Measurements from ENCODE around the gene SMARCAL1. TPM values are rescaled to one million over a fixed set of nuclear protein-coding genes. Genes with fewer than 3 reads are reported as not detected.
A peak's percentile ranks its signal among the peaks of the same experiment; 100 is the strongest.

SMARCAL1 gene
- total and polyA plus RNA-seq, 2 donors (not counting 1 experiment from before 2014, with no cell fraction given), result 20.2 to 46.7 TPM

DNA sequence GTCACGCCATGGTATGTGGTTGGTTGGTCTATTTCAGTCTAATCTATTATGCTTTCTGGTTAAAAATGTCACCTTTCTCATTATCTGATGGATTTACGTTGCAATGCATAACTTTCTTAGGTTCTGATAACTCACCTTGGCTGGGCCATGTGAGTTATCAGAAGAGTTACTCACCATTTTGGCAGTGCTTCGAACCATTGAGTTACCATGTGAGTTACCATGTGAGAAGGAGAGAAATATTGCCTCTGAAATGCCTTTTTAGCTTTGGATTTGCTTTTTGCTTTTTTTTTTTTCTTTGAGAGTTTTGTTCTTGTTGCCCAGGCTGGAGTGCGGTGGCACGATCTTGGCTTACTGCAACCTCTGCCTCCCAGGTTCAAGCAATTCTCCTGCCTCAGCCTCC lies 1.6 kb downstream of the SMARCAL1 start:
- ATAC-seq (ENCODE audit: low read depth), result no peak

DNA sequence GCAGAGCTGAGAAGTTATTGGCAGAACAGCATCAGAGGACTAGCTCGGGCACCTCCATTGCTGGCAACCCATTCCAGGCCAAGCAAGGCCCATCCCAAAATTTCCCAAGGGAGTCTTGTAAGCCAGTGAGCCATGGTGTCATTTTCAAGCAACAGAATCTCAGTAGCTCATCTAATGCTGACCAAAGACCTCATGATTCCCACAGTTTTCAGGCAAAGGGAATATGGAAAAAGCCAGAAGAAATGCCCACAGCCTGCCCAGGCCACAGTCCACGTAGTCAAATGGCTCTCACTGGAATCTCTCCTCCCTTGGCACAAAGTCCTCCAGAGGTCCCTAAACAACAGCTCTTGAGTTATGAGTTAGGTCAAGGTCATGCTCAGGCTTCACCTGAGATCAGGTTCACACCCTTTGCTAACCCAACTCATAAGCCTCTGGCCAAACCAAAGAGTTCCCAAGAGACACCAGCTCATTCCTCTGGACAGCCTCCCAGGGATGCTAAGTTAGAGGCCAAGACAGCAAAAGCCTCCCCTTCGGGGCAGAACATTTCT lies 2.6 kb downstream of the SMARCAL1 start:
- Histone ChIP-seq H3K9me3 (ENCODE audit: control extremely low read depth in 1 of 3, control insufficient read depth in 2 of 3, insufficient read depth in 1 of 3, low read length in 2 of 3) (no peaks in the 10 kb centered on the region), H3K27ac (ENCODE audit: low read length in 2 of 2) (no peak overlapping the region), H2AFZ (ENCODE audit: insufficient read depth, low read depth, low read length, poor library complexity, severe bottlenecking) (no peak overlapping the region), H4K20me1 (ENCODE audit: control insufficient read depth, insufficient read depth, low read length, poor library complexity, severe bottlenecking) (no peaks in the 10 kb centered on the region), H3K4me1 (ENCODE audit: control insufficient read depth in 2 of 2, insufficient read depth in 2 of 2, low read length in 2 of 2) (peaks cover 15 to 26% of the 10 kb centered on the region in 2 donors), H3K4me2 (replicated peaks; ENCODE audit: low read depth, low read length, poor library complexity, severe bottlenecking) (no peak overlapping the region), H3K27me3 (replicated peaks in 1 of 4; ENCODE audit: control extremely low read depth in 1 of 4, control insufficient read depth in 3 of 4, insufficient read depth in 4 of 4, low read length in 3 of 4) (no peaks in the 10 kb centered on the region), H3K9ac (ENCODE audit: low read length) (no peak overlapping the region), H3K4me3 (ENCODE audit: control extremely low read depth in 1 of 5, extremely low read depth in 1 of 5, insufficient read depth in 1 of 5, low read depth in 2 of 5, low read length in 4 of 5) (no peak overlapping the region), H3K79me2 (ENCODE audit: control insufficient read depth, insufficient read depth, low read length) (peaks cover 14% of the 10 kb centered on the region), H3K36me3 (replicated peaks in 1 of 2; ENCODE audit: control extremely low read depth in 1 of 2, control insufficient read depth in 1 of 2, extremely low read depth in 1 of 2, insufficient read depth in 2 of 2, low read length in 1 of 2) (peaks cover 0 to 8% of the 10 kb centered on the region in 2 experiments)
- POLR2A ChIA-PET, result interaction anchor here (0.6 to 0.8 kb wide), 2 partner anchors 84 to 336 kb away, joined by 3 read pairs; partner anchors contain the start of gene RPL37A
- WGBS (ENCODE audit: insufficient coverage), result 100% methylated on average over 1 of the region's 3 CpGs
- TF ChIP-seq, protein P1, sequence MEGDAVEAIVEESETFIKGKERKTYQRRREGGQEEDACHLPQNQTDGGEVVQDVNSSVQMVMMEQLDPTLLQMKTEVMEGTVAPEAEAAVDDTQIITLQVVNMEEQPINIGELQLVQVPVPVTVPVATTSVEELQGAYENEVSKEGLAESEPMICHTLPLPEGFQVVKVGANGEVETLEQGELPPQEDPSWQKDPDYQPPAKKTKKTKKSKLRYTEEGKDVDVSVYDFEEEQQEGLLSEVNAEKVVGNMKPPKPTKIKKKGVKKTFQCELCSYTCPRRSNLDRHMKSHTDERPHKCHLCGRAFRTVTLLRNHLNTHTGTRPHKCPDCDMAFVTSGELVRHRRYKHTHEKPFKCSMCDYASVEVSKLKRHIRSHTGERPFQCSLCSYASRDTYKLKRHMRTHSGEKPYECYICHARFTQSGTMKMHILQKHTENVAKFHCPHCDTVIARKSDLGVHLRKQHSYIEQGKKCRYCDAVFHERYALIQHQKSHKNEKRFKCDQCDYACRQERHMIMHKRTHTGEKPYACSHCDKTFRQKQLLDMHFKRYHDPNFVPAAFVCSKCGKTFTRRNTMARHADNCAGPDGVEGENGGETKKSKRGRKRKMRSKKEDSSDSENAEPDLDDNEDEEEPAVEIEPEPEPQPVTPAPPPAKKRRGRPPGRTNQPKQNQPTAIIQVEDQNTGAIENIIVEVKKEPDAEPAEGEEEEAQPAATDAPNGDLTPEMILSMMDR (IDR thresholded peaks at IDR 0.05), result no peak
- TF ChIP-seq EZH2 (IDR thresholded peaks at IDR 0.05; ENCODE audit: borderline replicate concordance, insufficient read depth, low read depth, low read length, poor library complexity, severe bottlenecking), result no peak
- DNase-seq (no peak), ATAC-seq (ENCODE audit: low read depth) (no peak)
- no peaks in the 10 kb centered on the region for H3K27me3 Mint-ChIP-seq
- H3K9me3 Mint-ChIP-seq (ENCODE audit: insufficient read depth), result no peaks in the 10 kb centered on the region
- intact Hi-C loops (cut with micrococcal nuclease), result loop anchor here (5.0 kb wide), 3 partner anchors 358 to 1103 kb away; partner anchors contain the start of genes ATIC and MREG
- peaks cover 42% of the 10 kb centered on the region for H3K4me1 Mint-ChIP-seq
- H3K27ac Mint-ChIP-seq, result no peak overlapping the region
- no peak overlapping the region for H3K4me3 Mint-ChIP-seq
- CTCF ChIA-PET, result interaction anchor here (0.7 to 3.8 kb wide), 2 partner anchors 10 to 106 kb away, joined by 3 to 18 read pairs; no protein-coding TSS in a partner anchor

More for the DNA sequence above, 1.6 kb downstream of the SMARCAL1 start:
- CTCF ChIA-PET, result interaction anchor here (3.8 kb wide), 1 partner anchor 9 kb away, joined by 18 read pairs; no protein-coding TSS in a partner anchor
- no peak overlapping the region for H3K4me3 ChIP-seq (ENCODE audit: control extremely low read depth in 1 of 5, extremely low read depth in 1 of 5, insufficient read depth in 1 of 5, low read depth in 2 of 5, low read length in 4 of 5)
- POLR2A ChIA-PET, result no interaction called here
- WGBS (ENCODE audit: insufficient coverage), result 100% methylated on average over 1 of the region's 5 CpGs
- H3K4me2 ChIP-seq (replicated peaks; ENCODE audit: low read depth, low read length, poor library complexity, severe bottlenecking), result no peak overlapping the region
- Mint-ChIP-seq H3K4me1 (peaks cover 42% of the 10 kb centered on the region), H3K27me3 (no peaks in the 10 kb centered on the region), H3K9me3 (ENCODE audit: insufficient read depth) (no peaks in the 10 kb centered on the region), H3K4me3 (peak overlapping the region; percentile 26), H3K27ac (no peak overlapping the region)
- peaks cover 0 to 8% of the 10 kb centered on the region in 2 experiments for H3K36me3 ChIP-seq (replicated peaks in 1 of 2; ENCODE audit: control extremely low read depth in 1 of 2, control insufficient read depth in 1 of 2, extremely low read depth in 1 of 2, insufficient read depth in 2 of 2, low read length in 1 of 2)
- DNase-seq, result no peak
- no peaks in the 10 kb centered on the region for H3K9me3 ChIP-seq (ENCODE audit: control extremely low read depth in 1 of 3, control insufficient read depth in 2 of 3, insufficient read depth in 1 of 3, low read length in 2 of 3)
- H2AFZ ChIP-seq (ENCODE audit: insufficient read depth, low read depth, low read length, poor library complexity, severe bottlenecking), result no peak overlapping the region
- intact Hi-C loops (cut with micrococcal nuclease), result loop anchor here (5.0 kb wide), 3 partner anchors 357 to 1102 kb away; partner anchors contain the start of genes ATIC and MREG
- no peak overlapping the region for H3K9ac ChIP-seq (ENCODE audit: low read length)
- H3K27ac ChIP-seq (ENCODE audit: low read length in 2 of 2), result no peak overlapping the region
- no peaks in the 10 kb centered on the region for H3K27me3 ChIP-seq (replicated peaks in 1 of 4; ENCODE audit: control extremely low read depth in 1 of 4, control insufficient read depth in 3 of 4, insufficient read depth in 4 of 4, low read length in 3 of 4)
- no peaks in the 10 kb centered on the region for H4K20me1 ChIP-seq (ENCODE audit: control insufficient read depth, insufficient read depth, low read length, poor library complexity, severe bottlenecking)
- H3K79me2 ChIP-seq (ENCODE audit: control insufficient read depth, insufficient read depth, low read length), result peaks cover 14% of the 10 kb centered on the region
- TF ChIP-seq, protein P1 (IDR thresholded peaks at IDR 0.05), result no peak
- no peak for TF ChIP-seq EZH2 (IDR thresholded peaks at IDR 0.05; ENCODE audit: borderline replicate concordance, insufficient read depth, low read depth, low read length, poor library complexity, severe bottlenecking)
- H3K4me1 ChIP-seq (ENCODE audit: control insufficient read depth in 2 of 2, insufficient read depth in 2 of 2, low read length in 2 of 2), result peaks cover 15 to 26% of the 10 kb centered on the region in 2 donors

All from B cell (primary cell).